Activated CD4-positive, alpha-beta T cell treated with anti-CD3 and anti-CD28 coated beads for 1 hour (primary cell): ENCODE measurements around the gene RBM22.

ENCODE experiments used
- DNase-seq: peaks from one replicate; pipeline ENCODE4 v3.0.0-alpha.2; 2020

The RBM22 gene

GRCh38 chr5:150651924-150652671 lies 48.8 kb downstream of the RBM22 start:
- no peak for DNase-seq

- DNase-seq, result no peak
These were observed 49.5 kb downstream of the RBM22 start for GRCh38 chr5:150651382-150651781.

GRCh38 chr5:150650021-150651006 lies 50.5 kb downstream of the RBM22 start:
- DNase-seq, result no peak

GRCh38 chr5:150649108-150650020 lies 51.5 kb downstream of the RBM22 start:
- no peak for DNase-seq

GRCh38 chr5:150648294-150649107 lies 52.4 kb downstream of the RBM22 start:
- DNase-seq, result no peak

GRCh38 chr5:150647275-150648251 lies 53.3 kb downstream of the RBM22 start:
- DNase-seq, result no peak

GRCh38 chr5:150645070-150645700 lies 55.7 kb downstream of the RBM22 start:
- DNase-seq, result no peak

GRCh38 chr5:150644514-150644913 lies 56.3 kb downstream of the RBM22 start:
- DNase-seq, result no peak

GRCh38 chr5:150644058-150644457 lies 56.8 kb downstream of the RBM22 start:
- DNase-seq, result no peak

- no peak for DNase-seq
These were observed 57.7 kb downstream of the RBM22 start for GRCh38 chr5:150642991-150643710.

- no peak for DNase-seq
These were observed 58.3 kb downstream of the RBM22 start for GRCh38 chr5:150642567-150642927.

GRCh38 chr5:150641824-150642566 lies 58.9 kb downstream of the RBM22 start:
- DNase-seq, result no peak

GRCh38 chr5:150641006-150641570 lies 59.8 kb downstream of the RBM22 start:
- no peak for DNase-seq
